22Rv1 (cell line): ENCODE measurements around the gene PLEKHN1.

Experiments
- ZFX ChIP-seq: fragments of 450-650 bp; IDR thresholded peaks from 2 replicates; pipeline ENCODE4 v1.6.1; 2017; ENCODE audit warnings: antibody characterized with exemption, borderline replicate concordance
- TF ChIP-seq, protein P1 (sequence below): fragments of 450-650 bp; IDR thresholded peaks from 2 replicates; pipeline ENCODE4 v1.5.1; 2017; ENCODE audit warnings: mild to moderate bottlenecking

DNA sequence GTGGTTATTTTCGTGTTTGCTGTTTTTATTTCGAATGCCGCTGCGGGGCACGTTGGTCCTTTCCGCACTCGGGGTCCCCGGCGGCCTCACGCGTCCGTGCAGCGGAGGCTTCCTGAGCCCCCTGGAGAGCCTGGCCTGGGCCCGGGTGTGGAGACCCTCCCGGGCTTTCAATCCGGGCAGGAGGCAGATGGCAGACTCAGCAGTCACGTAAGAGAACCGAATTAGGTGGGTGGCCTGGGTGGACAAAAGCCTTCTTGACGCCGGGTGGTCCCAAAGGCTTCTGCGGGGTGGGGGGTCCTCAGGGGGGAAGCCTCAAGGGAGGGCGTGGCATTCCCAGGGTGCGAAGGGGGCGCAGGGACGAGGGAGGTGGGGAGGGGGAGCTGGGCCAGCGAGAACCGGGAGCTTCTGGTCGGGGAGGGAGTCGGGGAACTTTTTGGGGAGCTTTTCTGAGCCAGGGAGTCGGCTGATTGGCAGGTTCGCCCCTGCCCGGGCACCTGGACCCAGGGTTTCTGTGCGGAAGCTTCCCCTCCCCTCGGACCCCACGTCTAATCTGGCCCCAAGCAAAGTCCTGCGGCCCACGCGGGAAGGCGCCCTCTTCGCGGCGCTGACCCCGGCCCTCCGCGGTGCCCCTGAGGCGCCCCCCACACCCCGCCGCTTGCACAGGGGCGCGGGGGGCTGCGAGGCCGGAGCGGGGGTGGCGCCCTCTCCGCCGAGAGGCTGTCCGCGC is 34.9 kb downstream of the PLEKHN1 start:
- TF ChIP-seq, protein P1, sequence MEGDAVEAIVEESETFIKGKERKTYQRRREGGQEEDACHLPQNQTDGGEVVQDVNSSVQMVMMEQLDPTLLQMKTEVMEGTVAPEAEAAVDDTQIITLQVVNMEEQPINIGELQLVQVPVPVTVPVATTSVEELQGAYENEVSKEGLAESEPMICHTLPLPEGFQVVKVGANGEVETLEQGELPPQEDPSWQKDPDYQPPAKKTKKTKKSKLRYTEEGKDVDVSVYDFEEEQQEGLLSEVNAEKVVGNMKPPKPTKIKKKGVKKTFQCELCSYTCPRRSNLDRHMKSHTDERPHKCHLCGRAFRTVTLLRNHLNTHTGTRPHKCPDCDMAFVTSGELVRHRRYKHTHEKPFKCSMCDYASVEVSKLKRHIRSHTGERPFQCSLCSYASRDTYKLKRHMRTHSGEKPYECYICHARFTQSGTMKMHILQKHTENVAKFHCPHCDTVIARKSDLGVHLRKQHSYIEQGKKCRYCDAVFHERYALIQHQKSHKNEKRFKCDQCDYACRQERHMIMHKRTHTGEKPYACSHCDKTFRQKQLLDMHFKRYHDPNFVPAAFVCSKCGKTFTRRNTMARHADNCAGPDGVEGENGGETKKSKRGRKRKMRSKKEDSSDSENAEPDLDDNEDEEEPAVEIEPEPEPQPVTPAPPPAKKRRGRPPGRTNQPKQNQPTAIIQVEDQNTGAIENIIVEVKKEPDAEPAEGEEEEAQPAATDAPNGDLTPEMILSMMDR: no peak
- no peak for TF ChIP-seq ZFX
